Cardiac fibroblast (primary cell): ENCODE results near the gene NBPF6.
"Not testable (repeated sequence)": the region's sequence is repeated elsewhere in the genome, so short reads cannot be mapped to it uniquely, and the experiment has no call there.

Experiments
- DNase-seq, 2 donors: peaks; one replicate each; pipeline versions ENCODE4 v3.0.0 to v3.0.0-alpha.2; 2010; ENCODE audit warnings: low read depth in 2 of 2
- H3K4me3 ChIP-seq, 2 donors: replicated peaks in 1 of 2; 1 replicate in 1 of 2; 2 replicates in 1 of 2; pipeline ENCODE4 v1.5.1; 2011; ENCODE audit warnings: low read depth in 2 of 2, low read length in 2 of 2, mild to moderate bottlenecking in 2 of 2, moderate library complexity in 1 of 2
- CTCF ChIP-seq: IDR thresholded peaks from one replicate; pipeline ENCODE4 v1.5.1; 2011; ENCODE audit warnings: low read depth, mild to moderate bottlenecking, low read length, inconsistent platforms

The NBPF6 gene

GRCh38 chr1:108504447-108504846 is 54.3 kb downstream of the NBPF6 start:
- DNase-seq: no peak
- no peak for TF ChIP-seq CTCF
- no peak overlapping the region for H3K4me3 ChIP-seq

GRCh38 chr1:108505763-108506070 is 55.6 kb downstream of the NBPF6 start:
- no peak for TF ChIP-seq CTCF
- no peak overlapping the region for H3K4me3 ChIP-seq
- no peak for DNase-seq

GRCh38 chr1:108511764-108512163 is 61.6 kb downstream of the NBPF6 start:
- DNase-seq: no peak
- no peak overlapping the region for H3K4me3 ChIP-seq
- no peak for TF ChIP-seq CTCF

- peak; percentile 81 for TF ChIP-seq CTCF
- peak; percentile 66 to 68 for DNase-seq
- no peak overlapping the region for H3K4me3 ChIP-seq
These were observed 62.3 kb downstream of the NBPF6 start for GRCh38 chr1:108512239-108513043.

GRCh38 chr1:108513044-108513415 is 62.9 kb downstream of the NBPF6 start:
- TF ChIP-seq CTCF: no peak
- H3K4me3 ChIP-seq: no peak overlapping the region
- DNase-seq: no peak

- not testable (repeated sequence) for H3K4me3 ChIP-seq, DNase-seq
These were observed 63.8 kb downstream of the NBPF6 start for GRCh38 chr1:108513914-108514313.

GRCh38 chr1:108517301-108517897 is 67.3 kb downstream of the NBPF6 start:
- not testable (repeated sequence) for H3K4me3 ChIP-seq, DNase-seq
